22Rv1 (cell line): Measurements from ENCODE around the gene CCDC182.

Experiments used
- H3K27ac ChIP-seq: fragments of 450-650 bp; 2 replicates; pipeline ENCODE4 v1.5.1; 2017
- CTCF ChIP-seq: fragments of 450-650 bp; IDR thresholded peaks from 2 replicates; pipeline ENCODE4 v1.5.1; 2017; ENCODE audit warnings: mild to moderate bottlenecking
- ZFX ChIP-seq: fragments of 450-650 bp; IDR thresholded peaks from 2 replicates; pipeline ENCODE4 v1.6.1; 2017; ENCODE audit warnings: antibody characterized with exemption, borderline replicate concordance

The CCDC182 gene

GRCh38 chr17:57727630-57728175 is 17.4 kb downstream of the CCDC182 start:
- H3K27ac ChIP-seq, result no peak overlapping the region
- TF ChIP-seq ZFX (no peak), CTCF (no peak)

- H3K27ac ChIP-seq, result no peak overlapping the region
- TF ChIP-seq ZFX, result no peak
- no peak for TF ChIP-seq CTCF
Measured at GRCh38 chr17:57726838-57727237, 18.3 kb downstream of the CCDC182 start.

- H3K27ac ChIP-seq, result no peak overlapping the region
- TF ChIP-seq ZFX (no peak), CTCF (no peak)
Measured at GRCh38 chr17:57726213-57726790, 18.8 kb downstream of the CCDC182 start.

GRCh38 chr17:57724729-57725125 is 20.4 kb downstream of the CCDC182 start:
- H3K27ac ChIP-seq, result no peak overlapping the region
- no peak for TF ChIP-seq ZFX
- TF ChIP-seq CTCF, result no peak

GRCh38 chr17:57724026-57724728 is 20.9 kb downstream of the CCDC182 start:
- TF ChIP-seq ZFX, result no peak
- no peak for TF ChIP-seq CTCF
- no peak overlapping the region for H3K27ac ChIP-seq

- no peak overlapping the region for H3K27ac ChIP-seq
- TF ChIP-seq CTCF (no peak), ZFX (no peak)
Measured at GRCh38 chr17:57723427-57724025, 21.6 kb downstream of the CCDC182 start.

- no peak for TF ChIP-seq ZFX
- no peak for TF ChIP-seq CTCF
- H3K27ac ChIP-seq, result no peak overlapping the region
Measured at GRCh38 chr17:57722704-57723043, 22.4 kb downstream of the CCDC182 start.
